Measurements from ENCODE around the gene ADAMTS15.
A peak's percentile ranks its signal among the peaks of the same experiment; 100 is the strongest.
"Not testable (repeated sequence)": the region's sequence is repeated elsewhere in the genome, so short reads cannot be mapped to it uniquely, and the experiment has no call there.

The ADAMTS15 gene

DNA sequence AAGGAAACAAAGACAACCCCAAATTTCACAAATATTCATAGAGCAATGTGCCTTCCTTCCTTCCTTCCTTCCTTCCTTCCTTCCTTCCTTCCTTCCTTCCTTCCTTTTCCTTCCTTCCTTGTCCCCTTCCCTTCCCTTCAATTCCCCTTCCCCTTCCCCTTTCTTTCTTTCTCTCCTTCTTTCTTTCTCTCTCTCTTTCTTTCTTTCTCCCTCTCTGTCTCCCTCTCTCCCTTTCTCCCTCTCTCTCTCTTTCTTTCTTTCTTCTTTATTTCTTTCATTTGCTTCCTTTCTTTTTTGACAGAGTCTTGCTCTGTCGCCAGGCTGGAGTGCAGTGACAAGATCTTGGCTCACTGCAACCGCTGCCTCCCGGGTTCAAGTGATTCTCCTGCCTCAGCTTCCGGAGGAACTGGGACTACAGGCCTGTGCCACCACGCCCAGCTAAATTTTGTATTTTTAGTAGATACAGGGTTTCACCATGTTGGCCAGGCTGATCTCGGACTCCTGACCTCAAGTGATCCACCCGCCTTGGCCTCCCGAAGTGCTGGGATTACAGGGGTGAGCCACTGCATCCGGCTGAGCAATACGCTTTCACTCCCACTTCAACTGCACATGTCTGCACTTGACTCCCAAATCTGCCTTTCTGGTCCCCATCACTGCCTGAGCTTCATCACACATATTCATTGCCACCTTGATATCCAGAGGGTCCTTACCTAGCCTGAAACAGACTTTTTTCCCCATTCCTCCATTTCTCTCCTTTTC, 9.9 kb upstream of the ADAMTS15 start:
- H3K36me3 Mint-ChIP-seq; H3K9me3 Mint-ChIP-seq (ENCODE audit: low read depth); H3K27ac Mint-ChIP-seq; H3K27me3 Mint-ChIP-seq; H3K4me3 Mint-ChIP-seq: not testable (repeated sequence)
- peaks cover 11% of the 10 kb centered on the region for H3K4me1 Mint-ChIP-seq (ENCODE audit: low read depth)

DNA sequence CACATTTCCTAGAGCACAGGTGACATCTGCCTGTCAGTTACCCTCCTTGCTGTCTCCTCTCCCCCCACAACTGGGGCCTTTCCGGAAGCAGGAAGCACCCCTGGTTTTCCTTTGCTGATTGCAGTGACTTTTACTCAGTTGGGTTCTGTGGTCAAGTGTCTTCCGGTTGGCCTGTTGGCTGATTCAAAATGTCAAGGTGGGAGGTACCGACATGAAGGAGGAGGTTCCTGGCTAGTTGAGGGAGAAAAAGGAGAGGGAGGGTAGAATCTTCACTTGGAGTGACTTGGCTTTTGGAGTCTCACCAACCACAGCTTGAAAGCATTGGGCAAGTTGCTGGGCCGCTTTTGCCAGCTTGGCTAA, 9.3 kb upstream of the ADAMTS15 start:
- Mint-ChIP-seq H3K9me3 (ENCODE audit: low read depth) (no peaks in the 10 kb centered on the region), H3K36me3 (no peaks in the 10 kb centered on the region), H3K27me3 (peaks cover 1% of the 10 kb centered on the region), H3K4me3 (no peak overlapping the region), H3K27ac (no peak overlapping the region), H3K4me1 (ENCODE audit: low read depth) (peaks cover 11% of the 10 kb centered on the region)

DNA sequence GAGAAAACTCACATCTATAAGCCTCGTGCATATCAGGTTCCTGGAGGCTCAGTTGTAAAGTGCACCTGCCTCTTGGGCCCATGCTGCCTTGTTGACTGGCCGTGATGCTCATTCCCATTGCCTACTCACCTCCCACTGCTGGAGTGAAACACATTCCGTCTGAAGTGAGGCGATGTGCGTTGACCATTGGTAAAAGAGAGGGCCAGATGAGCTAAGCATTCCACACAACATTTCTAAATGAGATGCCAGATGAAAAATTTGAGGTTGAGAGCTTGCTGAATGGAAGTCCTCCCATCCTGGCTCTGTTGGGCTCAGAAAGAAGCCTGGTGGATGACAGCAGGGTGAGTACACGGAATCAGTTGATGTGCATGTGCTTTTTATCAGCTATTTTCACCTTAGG, 8.6 kb upstream of the ADAMTS15 start:
- Mint-ChIP-seq H3K4me3 (no peak overlapping the region), H3K9me3 (ENCODE audit: low read depth) (no peaks in the 10 kb centered on the region), H3K4me1 (ENCODE audit: low read depth) (peaks cover 11% of the 10 kb centered on the region), H3K27ac (no peak overlapping the region), H3K36me3 (no peaks in the 10 kb centered on the region), H3K27me3 (peaks cover 1% of the 10 kb centered on the region)

DNA sequence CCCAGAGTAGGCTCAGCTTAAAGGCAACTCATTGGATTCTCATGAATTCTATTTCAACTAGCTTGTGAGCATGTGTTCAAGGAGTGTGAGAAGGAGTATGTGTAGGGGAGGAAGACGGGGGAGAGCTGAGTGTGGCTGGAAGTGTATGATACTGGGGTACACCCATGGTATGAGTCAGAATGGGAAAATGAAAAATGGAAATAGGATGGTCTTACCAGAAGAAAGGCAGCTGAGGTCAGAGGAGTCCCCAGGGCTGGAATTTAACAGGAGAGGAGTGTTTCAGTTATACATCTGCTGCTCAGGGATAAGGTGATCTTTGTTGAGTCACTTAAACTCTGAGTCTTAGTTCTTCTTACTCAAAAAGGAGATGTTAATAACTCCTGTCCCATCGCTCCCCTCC, 6.7 kb upstream of the ADAMTS15 start:
- Mint-ChIP-seq H3K36me3 (no peaks in the 10 kb centered on the region), H3K4me3 (no peak overlapping the region), H3K27me3 (peaks cover 1% of the 10 kb centered on the region), H3K9me3 (ENCODE audit: low read depth) (no peaks in the 10 kb centered on the region), H3K27ac (no peak overlapping the region), H3K4me1 (ENCODE audit: low read depth) (peaks cover 11% of the 10 kb centered on the region)

DNA sequence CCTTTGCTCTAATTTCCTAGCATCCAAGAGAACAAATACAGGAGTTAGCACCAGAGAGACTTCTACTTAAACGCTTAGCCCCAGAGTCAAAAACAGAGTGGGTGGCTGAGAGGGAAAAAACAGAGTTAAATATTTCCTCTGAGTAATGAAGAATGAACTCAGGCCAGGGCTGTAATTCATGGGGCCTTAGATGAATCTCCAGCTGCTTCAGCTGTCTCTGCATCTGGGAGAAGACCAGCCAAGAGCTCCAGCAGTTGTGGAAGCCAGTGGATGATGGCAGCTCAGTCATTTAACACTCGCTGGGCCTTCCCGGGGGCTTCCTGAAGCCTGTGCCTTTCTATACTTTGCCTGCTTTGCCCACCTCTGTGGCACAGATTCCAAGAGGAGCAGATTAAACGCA, 5.7 kb upstream of the ADAMTS15 start:
- Mint-ChIP-seq H3K27ac (no peak overlapping the region), H3K4me1 (ENCODE audit: low read depth) (peaks cover 11% of the 10 kb centered on the region), H3K36me3 (no peaks in the 10 kb centered on the region), H3K9me3 (ENCODE audit: low read depth) (no peaks in the 10 kb centered on the region), H3K27me3 (peaks cover 1% of the 10 kb centered on the region), H3K4me3 (no peak overlapping the region)

DNA sequence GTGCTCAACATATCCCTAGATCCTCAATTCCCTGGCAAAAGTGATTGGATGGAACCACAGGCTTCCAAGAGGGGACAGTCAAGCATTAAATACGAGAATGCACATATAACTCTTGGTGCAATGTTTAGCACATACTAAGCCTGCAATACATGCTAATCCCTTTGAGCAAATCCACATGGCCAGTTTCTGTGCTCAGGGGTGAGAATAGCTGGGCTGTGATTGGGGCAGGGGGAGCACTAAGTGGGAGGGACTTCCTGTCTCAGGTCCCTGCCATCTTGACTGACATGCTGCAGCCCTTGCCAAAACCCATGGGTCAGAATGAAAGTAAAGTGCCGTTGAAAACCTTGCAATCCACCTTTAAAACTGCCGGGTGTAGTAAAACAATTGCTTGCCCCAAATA, 2.7 kb upstream of the ADAMTS15 start:
- Mint-ChIP-seq H3K36me3 (no peaks in the 10 kb centered on the region), H3K9me3 (ENCODE audit: low read depth) (no peaks in the 10 kb centered on the region), H3K27ac (no peak overlapping the region), H3K27me3 (peaks cover 7% of the 10 kb centered on the region), H3K4me3 (no peak overlapping the region), H3K4me1 (ENCODE audit: low read depth) (peaks cover 9% of the 10 kb centered on the region)

DNA sequence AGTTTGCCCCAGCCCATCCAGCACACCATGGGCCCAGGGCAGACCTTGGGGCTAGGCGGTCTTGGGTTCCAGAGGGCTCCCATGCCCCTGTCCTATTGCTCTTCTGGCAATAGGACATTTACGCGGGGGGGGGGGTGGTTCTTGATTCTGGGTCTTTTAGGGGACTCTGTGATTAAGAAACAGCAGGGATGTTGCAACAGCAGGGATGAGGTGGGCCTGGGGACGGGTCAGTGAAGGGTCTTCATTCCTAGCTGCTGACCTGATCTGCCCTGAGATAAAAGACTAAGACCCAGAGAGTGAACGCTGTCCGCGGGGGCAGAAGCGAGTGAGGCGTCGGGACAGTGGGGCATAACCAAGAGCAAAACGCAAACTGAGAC, 418 bp upstream of the ADAMTS15 start:
- H3K4me1 Mint-ChIP-seq (ENCODE audit: low read depth), result peaks cover 9% of the 10 kb centered on the region
- H3K9me3 Mint-ChIP-seq (ENCODE audit: low read depth), result no peaks in the 10 kb centered on the region
- H3K4me3 Mint-ChIP-seq, result peak overlapping the region; percentile 73
- H3K27ac Mint-ChIP-seq, result no peak overlapping the region
- no peaks in the 10 kb centered on the region for H3K36me3 Mint-ChIP-seq
- peaks cover 9% of the 10 kb centered on the region for H3K27me3 Mint-ChIP-seq

DNA sequence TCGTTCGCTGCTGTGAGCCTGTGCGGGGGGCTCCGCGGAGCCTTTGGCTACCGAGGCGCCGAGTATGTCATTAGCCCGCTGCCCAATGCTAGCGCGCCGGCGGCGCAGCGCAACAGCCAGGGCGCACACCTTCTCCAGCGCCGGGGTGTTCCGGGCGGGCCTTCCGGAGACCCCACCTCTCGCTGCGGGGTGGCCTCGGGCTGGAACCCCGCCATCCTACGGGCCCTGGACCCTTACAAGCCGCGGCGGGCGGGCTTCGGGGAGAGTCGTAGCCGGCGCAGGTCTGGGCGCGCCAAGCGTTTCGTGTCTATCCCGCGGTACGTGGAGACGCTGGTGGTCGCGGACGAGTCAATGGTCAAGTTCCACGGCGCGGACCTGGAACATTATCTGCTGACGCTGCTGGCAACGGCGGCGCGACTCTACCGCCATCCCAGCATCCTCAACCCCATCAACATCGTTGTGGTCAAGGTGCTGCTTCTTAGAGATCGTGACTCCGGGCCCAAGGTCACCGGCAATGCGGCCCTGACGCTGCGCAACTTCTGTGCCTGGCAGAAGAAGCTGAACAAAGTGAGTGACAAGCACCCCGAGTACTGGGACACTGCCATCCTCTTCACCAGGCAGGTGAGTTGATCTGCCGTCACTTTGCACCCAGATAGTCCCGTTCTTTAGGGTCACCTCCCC, 1.0 kb downstream of the ADAMTS15 start:
- H3K36me3 Mint-ChIP-seq, result no peaks in the 10 kb centered on the region
- H3K4me3 Mint-ChIP-seq, result peak overlapping the region; percentile 5
- no peak overlapping the region for H3K27ac Mint-ChIP-seq
- H3K4me1 Mint-ChIP-seq (ENCODE audit: low read depth), result peaks cover 9% of the 10 kb centered on the region
- H3K9me3 Mint-ChIP-seq (ENCODE audit: low read depth), result no peaks in the 10 kb centered on the region
- peaks cover 13% of the 10 kb centered on the region for H3K27me3 Mint-ChIP-seq

DNA sequence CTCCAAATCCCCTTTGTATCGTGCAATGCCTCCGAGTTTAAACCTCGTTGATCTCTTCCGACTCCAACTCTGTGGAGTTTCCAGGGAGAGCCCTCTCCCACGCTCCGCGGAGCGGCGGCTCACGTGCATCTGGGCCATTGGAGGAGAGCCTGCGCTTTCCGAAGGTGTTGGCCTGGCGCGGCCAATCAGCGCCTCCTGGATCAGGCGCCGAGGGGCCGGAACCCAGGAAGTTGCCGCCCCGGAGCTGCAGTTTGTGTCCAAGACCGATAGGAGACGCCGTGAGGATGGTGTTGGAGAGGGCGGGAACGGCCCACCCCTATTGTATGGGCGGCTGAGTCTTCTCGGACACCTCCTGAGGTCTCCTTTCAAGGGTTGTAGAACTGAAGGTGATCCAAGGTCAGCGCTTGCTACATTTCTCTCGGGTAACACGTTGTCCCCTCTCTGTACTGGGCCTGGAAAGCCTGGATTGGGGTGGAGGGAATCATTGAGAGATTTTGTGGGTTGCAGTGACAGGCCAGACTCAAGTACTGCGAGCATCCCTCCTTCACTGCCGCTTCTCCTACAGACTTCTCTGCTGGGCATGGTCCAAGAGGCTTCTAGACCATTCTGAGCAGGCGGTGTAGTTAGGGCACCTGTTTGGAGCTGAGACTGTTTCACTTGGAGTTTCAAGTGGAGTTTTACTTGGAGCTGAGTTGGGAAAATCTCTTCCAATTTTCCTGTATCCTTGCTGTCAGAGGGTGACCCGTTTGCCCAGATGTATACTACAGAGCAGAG, 1.7 kb downstream of the ADAMTS15 start:
- Mint-ChIP-seq H3K27ac (no peak overlapping the region), H3K4me3 (peak overlapping the region; percentile 44), H3K9me3 (ENCODE audit: low read depth) (no peaks in the 10 kb centered on the region), H3K27me3 (peaks cover 13% of the 10 kb centered on the region), H3K36me3 (no peaks in the 10 kb centered on the region), H3K4me1 (ENCODE audit: low read depth) (peaks cover 9% of the 10 kb centered on the region)

DNA sequence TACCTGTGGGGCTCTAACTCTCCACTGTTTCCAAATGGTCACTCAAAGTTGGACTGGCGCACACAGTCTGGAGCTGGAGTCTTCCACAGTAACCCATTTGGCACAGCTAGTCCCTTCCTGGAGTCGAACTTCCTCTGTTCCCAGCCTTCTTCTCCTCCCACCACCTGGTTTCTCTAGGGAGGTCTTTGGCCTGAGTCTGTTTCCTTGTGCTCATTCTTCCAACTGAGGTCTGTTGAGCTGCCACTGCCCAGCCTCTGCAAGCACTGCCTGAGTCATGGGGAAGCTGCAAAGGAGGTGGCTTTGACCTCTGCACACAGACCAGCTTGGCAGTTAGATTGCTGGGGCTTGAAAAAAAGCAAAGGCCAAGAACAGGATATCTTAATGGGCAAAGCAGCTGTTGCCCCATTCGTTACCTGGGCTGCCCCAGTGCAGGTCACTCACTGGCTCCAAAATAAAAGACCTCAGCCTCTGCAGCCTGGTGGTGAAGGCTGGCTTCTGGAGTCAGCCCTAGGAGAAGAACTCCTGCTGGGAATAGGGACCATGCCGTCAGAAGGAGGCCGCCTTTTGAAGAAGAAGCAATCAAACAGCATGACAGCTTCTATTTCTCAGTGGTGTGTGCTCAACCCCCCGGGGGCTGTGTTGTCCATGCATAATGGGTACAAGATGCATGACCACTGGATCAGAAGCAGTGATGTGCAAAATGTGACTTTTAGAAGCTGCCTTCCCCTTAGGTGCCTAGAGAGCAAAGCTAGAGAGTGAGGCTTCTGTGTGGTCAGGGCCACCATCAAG, 3.0 kb downstream of the ADAMTS15 start:
- H3K9me3 Mint-ChIP-seq (ENCODE audit: low read depth), result no peaks in the 10 kb centered on the region
- peaks cover 13% of the 10 kb centered on the region for H3K27me3 Mint-ChIP-seq
- no peaks in the 10 kb centered on the region for H3K36me3 Mint-ChIP-seq
- H3K4me3 Mint-ChIP-seq, result no peak overlapping the region
- H3K4me1 Mint-ChIP-seq (ENCODE audit: low read depth), result peaks cover 9% of the 10 kb centered on the region
- H3K27ac Mint-ChIP-seq, result no peak overlapping the region

DNA sequence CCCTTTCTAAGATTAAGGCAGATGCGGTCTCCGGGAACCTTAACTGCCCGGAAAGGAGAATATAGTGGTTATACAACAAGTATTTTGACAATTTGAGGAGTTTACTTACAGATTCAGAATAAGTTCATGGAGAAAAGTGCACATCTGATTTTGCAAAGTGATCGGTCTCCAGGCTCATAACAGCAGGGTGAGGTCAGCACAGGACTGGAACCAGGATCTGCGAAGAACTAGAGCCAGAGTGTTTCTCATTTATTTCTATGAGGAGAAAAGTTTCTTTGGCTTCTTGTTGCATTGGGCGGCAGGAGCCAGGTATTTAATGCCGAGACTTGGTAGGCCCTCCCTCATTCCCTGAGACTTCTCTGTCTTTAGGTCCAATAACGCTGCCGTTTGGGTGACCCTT, 3.7 kb downstream of the ADAMTS15 start:
- Mint-ChIP-seq H3K27me3 (peaks cover 13% of the 10 kb centered on the region), H3K4me1 (ENCODE audit: low read depth) (peaks cover 9% of the 10 kb centered on the region), H3K9me3 (ENCODE audit: low read depth) (no peaks in the 10 kb centered on the region), H3K27ac (no peak overlapping the region), H3K4me3 (no peak overlapping the region), H3K36me3 (no peaks in the 10 kb centered on the region)

DNA sequence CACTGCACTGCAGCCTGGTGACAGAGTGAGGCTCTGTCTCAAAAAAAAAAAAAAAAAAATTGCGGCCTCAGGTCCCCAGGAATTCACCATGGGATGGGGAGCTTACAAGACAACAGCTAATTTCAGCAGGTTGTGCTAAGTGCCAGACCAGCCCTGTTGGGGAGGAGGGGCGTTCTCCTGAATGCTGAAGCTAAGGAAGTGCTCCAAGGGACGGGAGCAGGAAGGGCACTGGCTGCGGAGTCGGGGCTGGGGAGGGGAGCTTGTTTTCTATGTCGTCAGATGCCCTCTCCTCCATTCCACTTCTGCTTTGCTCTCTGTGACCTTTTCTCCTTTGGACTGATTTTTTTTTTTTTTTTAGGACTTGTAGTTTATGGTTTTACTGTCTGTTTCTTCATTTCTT, 4.5 kb downstream of the ADAMTS15 start:
- Mint-ChIP-seq H3K4me3 (no peak overlapping the region), H3K9me3 (ENCODE audit: low read depth) (no peaks in the 10 kb centered on the region), H3K36me3 (no peaks in the 10 kb centered on the region), H3K27ac (no peak overlapping the region), H3K4me1 (ENCODE audit: low read depth) (peaks cover 9% of the 10 kb centered on the region), H3K27me3 (peaks cover 13% of the 10 kb centered on the region)

DNA sequence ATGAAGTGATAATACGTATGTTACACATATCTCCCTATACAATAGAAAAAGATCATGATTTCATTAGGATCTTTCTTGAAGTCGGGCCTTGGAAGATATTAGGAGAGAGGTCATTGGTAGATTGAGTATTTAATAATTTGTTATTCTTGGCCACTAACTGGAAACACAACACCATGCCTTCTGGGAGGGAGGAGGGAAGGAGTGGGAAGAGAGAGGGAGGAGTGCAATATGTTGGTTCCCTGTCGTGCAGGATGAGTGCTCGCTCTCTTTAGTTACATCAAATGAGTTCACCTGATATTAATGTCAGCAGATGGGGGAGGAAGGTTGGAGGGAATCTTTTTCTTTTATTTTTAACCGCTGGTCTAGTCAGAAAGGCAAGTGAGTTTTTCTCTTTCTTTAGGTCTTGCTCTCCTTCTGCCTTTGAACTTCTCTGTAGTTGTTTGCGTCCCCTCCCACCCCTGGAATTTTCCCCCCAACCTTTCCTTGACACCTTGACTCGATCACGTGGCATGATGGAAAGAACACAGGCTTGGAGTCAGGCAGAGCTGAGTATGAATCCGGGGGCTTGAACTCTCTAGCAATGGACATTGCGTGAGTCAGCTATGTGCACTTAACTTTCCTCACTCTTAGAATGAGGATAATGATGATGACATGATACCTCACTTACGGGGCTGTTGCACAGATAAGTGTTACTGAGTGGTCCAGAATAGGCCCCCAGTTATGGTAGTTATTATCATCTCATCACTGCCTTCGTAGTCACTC, 6.2 kb downstream of the ADAMTS15 start:
- Mint-ChIP-seq H3K27me3 (peaks cover 11% of the 10 kb centered on the region), H3K4me1 (ENCODE audit: low read depth) (peaks cover 3% of the 10 kb centered on the region), H3K4me3 (no peak overlapping the region), H3K27ac (no peak overlapping the region), H3K9me3 (ENCODE audit: low read depth) (no peaks in the 10 kb centered on the region), H3K36me3 (no peaks in the 10 kb centered on the region)

DNA sequence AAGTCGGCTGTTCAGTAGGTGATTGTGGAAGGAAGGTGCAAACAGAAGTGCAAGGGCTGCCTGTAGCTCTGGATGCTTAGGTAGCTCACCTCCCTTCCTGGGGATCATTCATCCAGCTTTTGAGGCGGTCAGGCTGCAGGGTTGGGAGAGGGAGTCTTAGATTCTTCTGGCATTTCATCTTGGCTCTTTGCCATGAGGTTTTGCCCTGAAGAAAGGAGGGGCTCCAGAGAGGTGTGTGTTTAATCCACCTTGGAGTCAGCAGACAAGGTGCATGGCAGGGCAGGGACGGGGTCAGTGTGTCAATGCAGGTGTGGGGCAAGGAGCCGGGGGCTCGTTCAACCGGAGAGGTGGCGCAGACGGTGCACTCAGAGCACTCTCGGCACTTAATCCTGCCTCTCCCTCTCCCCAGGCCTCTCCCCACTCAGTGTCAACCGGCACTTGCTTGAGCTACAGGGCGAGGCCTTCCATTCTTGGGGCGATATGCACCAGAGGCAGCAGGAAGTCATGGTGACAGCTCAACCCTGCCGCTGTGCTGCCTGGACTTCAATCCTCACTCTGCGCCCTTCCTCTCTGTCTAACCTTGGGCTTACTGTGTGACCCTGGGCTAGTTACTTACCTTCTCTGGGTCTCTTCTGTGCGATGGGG, 7.2 kb downstream of the ADAMTS15 start:
- Mint-ChIP-seq H3K27me3 (peaks cover 6% of the 10 kb centered on the region), H3K36me3 (no peaks in the 10 kb centered on the region), H3K9me3 (ENCODE audit: low read depth) (no peaks in the 10 kb centered on the region), H3K4me1 (ENCODE audit: low read depth) (no peaks in the 10 kb centered on the region), H3K4me3 (no peak overlapping the region), H3K27ac (no peak overlapping the region)

Data from activated naive CD8-positive, alpha-beta T cell (primary cell).